ENCODE measurements around the gene SLC66A2.

DNA sequence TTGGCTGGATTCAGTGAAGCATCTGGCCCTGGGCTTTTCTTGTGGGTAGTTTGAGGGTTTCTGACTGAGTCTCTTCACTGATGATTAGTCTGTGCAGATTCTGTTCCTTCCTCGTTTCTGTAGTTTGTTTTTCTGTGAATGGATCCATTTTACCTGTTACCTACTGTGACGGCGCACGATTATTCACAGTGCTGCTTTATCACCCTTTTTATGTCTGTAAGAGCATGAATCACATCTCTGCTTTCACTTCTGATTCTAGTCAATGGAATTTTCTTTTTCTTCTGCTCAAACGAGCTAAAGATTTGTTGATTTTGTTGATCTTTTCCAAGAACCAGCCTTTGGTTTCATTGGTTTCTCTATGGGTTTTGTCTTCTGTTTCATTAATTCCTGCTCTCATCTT is 60.8 kb downstream of the SLC66A2 start:
- TF ChIP-seq EZH2phosphoT487 (IDR thresholded peaks at IDR 0.05; ENCODE audit: insufficient read depth, low read depth), result no peak
- TF ChIP-seq EZH2 (IDR thresholded peaks at IDR 0.05; ENCODE audit: insufficient read depth, poor library complexity, severe bottlenecking), result no peak

Data from GM23248 (cell line).